Stimulated activated CD4-positive, alpha-beta T cell treated with anti-CD3 and anti-CD28 coated beads, Interleukin-4, amount 100 ng/mL, for 24 hours (primary cell): ENCODE results near the gene MPZ.
"Not testable (repeated sequence)": the region's sequence is repeated elsewhere in the genome, so short reads cannot be mapped to it uniquely, and the experiment has no call there.

Source experiments
- DNase-seq: peaks from one replicate; pipeline ENCODE4 v3.0.0-alpha.2; 2020

The MPZ gene

DNA sequence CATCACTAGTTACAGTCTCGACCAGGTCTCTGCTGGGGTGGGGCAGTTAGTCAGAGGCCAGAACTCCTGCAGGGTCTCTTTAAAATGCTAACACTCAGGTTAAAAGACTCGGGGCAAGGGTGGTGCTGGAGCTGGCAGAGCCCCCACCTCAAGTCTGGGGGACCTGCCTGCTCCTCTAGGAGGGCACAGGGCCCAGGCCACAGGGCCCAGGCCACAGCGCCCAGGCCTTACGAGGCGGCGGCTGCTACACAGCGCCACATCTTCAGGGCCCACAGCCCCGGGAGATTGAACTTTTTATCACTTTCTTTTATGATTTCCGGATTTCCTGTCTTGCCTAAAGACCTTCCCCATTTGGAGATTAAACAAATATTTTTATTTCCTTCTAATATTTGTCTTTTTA, 10.4 kb downstream of the MPZ start:
- DNase-seq = no peak

DNA sequence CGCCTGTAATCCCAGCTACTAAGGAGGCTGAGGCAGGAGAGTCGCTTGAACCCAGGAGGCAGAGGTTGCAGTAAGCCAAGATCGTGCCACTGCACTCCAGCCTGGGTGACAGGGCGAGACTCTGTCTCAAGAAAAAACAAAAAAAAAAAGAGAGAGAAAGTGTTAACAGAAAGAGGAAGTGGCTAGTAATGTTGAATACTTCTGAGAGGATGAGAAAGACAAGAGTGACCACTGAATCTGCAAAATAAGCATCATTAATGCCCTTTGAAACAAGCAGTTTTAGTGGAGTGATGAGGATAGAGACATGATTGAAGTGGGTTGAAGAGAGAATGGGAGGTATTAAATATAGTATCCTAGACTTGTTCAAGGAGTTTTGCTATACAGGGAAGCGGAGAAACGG, 11.7 kb downstream of the MPZ start:
- DNase-seq = no peak

GRCh38 chr1:161297415-161297814, 12.4 kb downstream of the MPZ start:
- no peak for DNase-seq

DNA sequence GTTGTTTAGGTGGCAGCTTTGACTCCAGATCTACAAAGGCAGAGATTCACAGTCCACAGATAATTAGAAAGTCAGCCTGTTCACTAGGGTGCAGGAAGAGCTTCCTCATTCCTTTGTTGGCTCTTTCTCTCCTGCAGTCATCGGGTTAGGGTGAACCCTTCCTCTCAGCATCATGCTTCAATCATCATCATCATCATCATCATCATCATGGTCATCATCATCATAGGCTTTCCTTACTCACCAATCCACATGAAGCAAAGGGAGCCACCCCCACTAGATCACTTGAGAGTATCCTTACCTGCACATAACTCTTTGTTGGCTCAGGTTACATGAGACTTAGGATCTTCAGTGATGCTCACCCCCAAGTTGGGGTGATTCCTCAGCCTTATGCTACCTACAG, 19.0 kb downstream of the MPZ start:
- no peak for DNase-seq

DNA sequence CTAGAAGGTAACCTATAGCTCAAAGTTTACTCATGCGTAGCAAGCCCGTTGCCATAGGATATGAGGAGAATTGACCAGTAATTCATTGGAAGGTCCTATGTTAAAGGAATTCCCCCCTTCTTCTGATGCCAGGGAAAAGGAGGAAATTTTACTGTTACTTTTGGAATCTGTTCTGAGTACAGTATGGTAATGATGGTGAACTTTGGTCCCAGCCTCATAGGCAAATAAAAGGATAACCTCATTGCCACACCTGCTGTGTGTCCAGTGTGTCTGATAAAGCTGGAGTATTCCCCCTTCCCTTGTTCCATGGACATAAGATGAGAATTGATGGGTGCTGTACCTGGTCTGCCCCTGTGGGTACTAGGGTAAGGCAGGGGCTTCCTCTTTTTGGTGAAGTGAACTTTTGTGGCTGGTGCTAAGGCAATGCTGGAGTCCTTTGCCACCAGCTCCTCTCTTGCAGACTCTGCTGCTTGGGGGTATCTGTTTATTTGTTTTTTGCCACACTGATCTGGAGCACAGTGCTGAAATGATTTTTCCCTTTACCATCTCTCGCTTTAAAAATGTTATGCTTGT, 22.2 kb downstream of the MPZ start:
- DNase-seq = no peak

DNA sequence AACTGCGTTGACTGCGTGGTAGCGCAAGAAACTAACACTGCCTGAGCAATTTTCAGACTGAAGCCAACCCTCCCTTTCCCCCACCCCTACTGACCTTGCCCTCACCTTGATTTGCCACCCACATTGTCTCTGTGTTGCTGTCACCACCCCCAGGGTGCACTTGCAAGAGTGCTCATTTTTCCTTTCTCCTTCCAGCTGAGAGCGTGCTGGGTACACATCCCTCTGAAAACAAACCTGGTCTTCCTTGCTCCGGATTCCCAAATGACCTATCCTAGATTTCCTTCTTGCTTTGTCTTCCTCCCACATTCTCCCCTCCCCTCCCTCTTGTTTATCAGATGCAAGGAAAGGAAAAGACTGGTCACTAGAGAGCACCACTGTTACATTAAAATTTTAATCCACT, 24.2 kb downstream of the MPZ start:
- no peak for DNase-seq

- no peak for DNase-seq
Measured at GRCh38 chr1:161285113-161285512, 24.7 kb downstream of the MPZ start.

DNA sequence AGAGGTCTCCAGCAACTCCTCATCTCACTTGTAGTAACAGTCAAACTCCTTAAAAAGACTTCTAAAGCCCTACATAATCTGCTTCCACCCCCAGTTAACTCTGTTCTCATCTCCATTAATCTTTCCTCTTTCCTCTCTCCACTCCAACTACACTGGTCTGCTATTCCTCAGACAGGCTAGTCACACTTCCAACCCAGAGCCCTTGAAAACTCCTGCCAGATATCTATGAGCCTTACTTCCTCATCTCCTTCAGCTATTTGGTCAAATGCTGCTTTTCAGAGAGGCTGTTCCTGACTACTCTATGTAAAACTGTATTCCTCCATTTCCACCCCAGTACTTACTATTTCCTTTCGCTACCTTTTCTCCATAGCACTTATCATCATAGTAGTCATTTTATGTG, 26.8 kb downstream of the MPZ start:
- DNase-seq = no peak

GRCh38 chr1:161274874-161275273, 34.9 kb downstream of the MPZ start:
- DNase-seq = no peak

DNA sequence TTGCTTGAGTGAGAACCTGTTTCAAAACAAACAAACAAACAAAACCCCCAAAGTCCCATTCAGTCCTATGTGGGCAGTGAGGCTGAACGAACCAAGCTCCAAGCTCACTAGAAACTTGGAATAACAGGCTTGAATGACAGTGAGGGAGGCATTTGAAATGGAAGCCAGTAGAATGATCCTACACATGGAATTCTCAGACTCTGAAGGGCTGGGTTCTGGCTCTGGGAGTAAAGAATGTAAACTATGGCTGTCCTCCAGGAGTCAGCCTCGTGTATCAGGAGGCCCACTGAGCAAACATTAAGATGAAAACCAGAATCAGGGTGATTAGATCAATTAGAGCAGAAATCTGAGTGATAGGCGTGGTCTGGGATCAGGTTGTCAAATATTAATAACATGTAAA, 36.4 kb downstream of the MPZ start:
- DNase-seq = no peak

GRCh38 chr1:161267321-161267720, 42.4 kb downstream of the MPZ start:
- DNase-seq = no peak

GRCh38 chr1:161266836-161267235, 42.9 kb downstream of the MPZ start:
- DNase-seq = no peak

- DNase-seq = no peak
Measured at GRCh38 chr1:161266202-161266601, 43.6 kb downstream of the MPZ start.

DNA sequence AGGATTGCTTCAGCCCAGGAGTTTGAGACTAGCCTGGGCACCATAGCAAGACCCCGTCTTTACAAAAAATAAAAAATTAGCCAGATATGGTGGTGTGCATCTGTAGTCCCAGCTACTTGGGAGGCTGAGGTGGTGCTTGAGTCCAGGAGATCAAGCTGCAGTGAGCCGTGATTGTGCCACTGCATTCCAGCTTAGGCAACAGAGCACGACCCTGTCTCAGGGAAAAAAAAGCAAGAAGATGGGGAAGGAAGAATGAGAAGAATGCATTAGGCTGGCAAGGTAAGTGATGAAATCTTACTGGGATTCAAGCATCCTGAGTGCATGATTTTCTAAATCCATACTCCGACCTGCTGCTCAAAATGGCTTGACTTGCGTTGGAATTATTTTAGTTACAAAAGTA, 44.5 kb downstream of the MPZ start:
- DNase-seq = no peak

DNA sequence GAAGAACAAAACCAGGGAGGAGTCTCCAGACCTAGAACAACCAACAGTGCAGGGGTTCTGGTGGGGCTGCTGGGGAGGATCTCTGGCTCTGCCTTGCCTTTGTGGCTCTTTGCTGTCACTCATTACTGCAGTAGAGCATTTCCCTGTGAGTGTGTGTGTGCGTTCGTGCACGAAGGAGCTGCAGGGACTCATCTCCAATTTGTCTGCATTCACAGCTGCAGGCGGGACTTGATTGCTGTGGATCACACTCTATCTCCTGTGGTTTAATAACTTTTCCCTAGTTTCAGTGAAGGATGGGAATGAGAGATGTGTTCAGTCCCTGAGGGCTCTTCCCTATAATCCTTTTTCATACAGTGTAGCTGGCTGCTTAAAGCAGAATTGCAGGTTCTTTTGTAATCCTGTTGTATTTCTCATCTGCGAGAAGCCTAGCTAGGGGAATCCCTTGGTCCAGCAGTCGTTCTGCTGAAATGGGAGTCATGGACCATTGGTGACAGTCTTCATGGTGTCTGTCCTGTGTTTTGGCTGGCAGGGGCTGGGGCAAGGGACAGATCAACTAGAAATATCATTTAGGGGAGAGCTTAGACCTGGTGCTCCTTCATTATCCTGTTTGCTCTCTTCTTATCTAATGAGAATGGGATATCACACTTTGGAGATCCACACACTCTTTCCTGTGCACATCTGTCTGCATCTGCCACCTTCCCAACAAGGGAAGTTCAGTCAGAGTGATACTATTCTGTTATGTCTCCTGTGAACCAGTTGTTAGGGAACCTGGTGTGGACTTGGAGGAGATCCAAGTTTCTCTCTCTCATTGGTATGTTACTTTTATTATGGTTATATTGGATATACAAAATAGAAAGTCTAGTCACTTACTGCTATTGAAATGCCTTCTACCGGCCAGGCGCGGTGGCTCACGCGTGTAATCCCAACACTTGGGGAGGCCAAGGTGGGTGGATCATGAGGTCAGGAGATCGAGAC, 48.2 kb downstream of the MPZ start:
- DNase-seq = no peak

DNA sequence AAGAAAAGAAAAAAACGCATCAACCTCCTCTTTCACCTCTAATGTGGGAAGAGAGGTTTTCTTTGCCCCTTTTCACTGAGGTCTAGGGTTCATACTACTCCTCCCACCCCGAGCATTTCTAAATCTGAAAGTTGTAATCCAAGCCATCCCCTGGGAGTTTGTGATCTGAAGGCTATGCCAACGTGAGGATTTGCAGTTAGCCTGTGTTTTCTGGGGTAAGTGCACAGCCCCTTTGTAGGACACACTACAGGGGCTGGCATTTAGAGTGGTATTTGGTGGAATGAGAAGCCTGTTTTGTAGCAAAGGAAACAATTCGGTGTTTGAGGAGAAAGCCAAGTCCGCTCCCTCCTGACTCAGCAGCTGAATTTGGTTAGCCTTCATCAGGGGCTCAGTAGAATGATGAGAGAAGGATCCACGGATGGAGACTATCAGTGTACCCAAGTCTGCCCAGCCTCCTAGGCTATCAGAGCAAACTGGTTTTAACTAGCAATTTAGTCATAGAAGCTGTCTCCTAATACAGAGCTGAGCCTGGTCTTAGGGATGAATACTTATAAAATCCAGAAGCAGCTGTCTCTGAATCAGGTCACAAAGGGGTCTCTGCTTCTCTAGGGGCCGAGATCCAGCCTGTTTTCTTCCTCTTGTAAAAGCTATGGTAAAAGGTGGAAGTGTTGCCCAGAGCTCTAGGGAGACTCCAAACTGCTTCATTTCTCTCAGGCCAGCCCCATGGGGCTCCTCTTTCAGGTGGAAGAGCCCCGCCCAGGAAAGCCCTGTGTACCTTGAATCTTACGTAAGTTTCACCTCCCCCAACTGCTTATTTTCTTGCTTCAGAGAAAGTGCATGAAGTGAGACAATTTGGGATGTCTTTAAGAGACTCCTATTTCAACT, 49.1 kb downstream of the MPZ start:
- DNase-seq = no peak

DNA sequence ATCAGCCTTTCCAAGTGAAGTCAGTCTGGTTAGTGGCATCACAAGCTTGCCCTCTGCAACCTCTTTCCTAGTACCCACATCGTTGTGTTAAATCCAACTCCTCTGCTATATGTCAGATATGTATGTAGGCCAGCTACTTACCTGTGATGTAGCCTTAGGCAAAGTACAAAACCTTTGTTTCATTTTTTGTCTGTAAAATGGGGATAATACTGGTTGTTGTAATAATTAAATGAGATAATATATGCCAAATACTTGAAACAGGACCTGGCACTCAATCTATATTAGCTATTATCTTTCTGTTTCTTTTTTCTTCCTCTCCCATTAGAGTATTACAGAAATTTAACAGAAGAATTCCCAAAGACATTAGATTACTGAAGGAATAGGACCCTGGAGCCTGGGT, 50.0 kb downstream of the MPZ start:
- no peak for DNase-seq

DNA sequence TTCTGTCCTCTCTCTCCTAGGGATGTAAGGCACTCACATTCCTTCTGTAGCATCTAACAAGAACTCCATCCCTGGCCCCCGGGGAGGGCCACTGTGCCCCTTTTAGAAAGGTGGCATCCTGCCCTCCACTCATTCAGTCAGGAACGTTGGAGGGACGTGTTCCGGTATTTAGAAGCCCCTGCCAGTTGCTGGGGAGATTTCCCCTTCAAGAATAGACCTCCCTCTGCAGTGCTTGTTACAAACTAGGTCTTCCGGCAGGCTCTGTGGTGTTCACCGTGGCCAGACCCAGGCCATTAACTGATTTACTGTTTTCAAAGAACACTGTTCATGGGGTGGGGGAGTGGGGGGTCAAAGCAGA, 50.4 kb downstream of the MPZ start:
- no peak for DNase-seq

- peak; percentile 43 for DNase-seq
Measured at GRCh38 chr1:161258439-161259344, 51.1 kb downstream of the MPZ start, which contains the start of gene PCP4L1. Gene PCP4L1, plus strand, starts transcription at chr1:161258745. Its CDS starts 230 bp downstream, at chr1:161258975.

GRCh38 chr1:161257109-161257508, 52.7 kb downstream of the MPZ start:
- not testable (repeated sequence) for DNase-seq

GRCh38 chr1:161255955-161256520, 53.7 kb downstream of the MPZ start:
- DNase-seq = not testable (repeated sequence)

- not testable (repeated sequence) for DNase-seq
Measured at GRCh38 chr1:161255302-161255701, 54.5 kb downstream of the MPZ start.
